Activated effector memory CD4-positive, alpha-beta T cell treated with anti-CD3 and anti-CD28 coated beads, Interleukin-2, amount 50 U/mL, for 16 hours (primary cell): ENCODE results near the gene CCM2.

Experiments used
- DNase-seq: peaks from one replicate; pipeline ENCODE4 v3.0.0-alpha.2; 2020

The CCM2 gene

DNA sequence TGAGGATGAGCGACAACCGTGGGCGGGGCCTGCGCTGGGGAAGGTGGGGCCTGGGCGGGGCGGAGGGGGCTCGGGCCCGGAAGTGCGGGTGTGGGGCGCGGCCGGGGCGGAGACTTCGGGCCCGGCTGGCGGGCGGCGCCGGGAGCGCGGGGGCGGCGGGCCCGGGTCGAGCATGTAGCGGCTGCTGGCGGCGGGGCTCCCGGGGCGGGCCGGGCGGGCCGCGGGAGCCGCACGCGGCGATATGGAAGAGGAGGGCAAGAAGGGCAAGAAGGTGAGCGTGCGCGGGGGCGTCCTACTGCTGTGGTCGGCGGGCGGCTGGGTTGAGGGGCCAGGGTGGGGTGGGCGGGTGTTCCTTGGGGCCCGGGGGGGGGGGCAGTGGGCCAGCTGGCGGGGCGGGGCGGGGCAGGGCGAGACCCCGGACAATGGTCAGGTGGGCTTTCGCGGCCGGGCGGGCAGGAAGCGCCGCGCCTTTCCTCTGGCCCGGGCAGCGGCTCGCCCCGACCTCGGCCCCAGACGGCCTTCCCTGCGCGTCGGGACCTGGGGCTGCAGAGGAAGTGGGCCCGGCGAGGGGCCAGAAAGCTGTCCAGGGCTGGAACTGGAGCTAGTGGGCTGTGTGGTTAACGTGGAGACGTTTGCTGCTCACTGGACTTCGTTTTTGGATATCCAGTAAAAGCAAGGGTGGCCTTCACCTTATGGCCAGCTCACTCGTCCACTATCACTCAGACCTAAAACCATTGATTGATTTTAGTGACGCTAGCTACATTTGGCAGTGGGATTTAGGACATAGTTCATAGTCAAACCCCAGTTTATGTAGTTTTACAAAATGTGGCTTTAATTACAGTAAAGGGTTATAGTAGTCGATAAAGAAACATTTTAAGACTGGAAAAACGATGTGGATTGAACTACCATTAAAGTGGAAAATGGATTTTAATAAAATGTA, at the start of gene CCM2:
Gene CCM2, plus strand, starts transcription at position 109 of the 940 bp plus-strand sequence. Its CDS starts 133 bp downstream, at position 242.
- DNase-seq = no peak

DNA sequence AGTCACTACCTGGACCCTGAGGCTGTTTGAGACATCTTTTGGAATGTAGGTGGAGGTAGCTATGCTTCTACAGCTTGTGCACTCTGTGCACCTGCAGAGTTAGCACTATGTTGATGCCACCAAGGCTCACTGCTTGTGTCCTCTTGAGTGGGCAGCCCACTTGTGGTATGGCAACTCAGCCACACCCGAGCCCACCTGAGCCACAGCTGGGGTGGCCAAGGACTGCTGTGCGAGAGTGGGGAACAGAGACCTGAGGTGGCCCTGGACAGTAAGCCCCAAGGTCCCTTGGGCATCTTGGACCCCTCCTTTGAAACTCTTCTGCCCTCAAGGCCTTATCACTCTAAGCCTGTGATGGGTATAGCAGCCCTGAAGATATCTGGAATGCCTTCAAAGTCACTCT, 46.8 kb upstream of the CCM2 start:
- DNase-seq = no peak

DNA sequence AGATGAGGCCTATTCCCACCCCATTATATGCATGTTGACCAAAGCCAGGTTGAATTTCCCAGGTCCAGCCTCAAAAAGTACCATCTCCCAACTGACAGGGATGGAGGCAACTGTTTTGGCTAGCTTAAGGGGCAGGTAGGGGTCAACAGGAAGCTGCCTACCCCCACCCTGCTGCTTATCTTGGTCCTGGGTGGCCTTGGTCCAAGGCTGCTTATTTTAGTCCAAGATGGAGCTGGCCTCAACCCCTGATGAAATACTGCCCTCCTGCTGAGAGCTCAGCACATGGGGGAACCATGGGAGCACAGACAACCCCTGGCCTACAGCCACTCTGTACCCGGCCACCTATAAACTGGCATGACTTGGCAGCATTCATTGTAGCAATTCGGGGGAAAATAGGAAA, 44.3 kb upstream of the CCM2 start:
- DNase-seq = no peak

DNA sequence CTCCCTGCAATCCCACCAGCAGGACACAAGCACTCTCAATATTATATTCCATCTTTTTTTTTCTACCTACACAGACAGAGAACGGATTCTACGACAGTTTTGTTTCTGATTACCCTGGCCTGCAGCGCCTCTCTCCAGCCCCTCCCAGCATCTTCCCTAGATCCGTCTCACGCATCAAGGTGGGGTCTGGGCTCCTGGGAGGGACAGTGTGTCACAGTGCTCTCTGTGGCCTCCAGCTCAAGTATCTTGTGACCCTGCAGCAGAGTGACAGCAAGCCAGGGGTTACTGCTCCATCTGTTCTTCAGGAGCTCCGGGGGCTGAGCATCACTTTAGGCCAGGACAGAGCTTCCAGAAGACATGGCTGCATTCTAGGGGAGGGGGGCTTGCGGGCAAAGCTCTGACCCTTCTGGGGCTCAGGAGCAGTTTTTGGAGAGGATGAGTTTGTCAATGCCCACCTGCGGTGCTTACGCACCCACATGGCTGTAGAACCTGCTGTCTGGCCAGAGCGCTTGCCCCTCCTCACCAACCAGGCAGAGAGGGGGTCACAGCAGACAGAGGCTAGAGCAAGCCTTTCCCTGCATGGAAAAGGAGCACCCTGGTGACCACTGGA, 43.7 kb upstream of the CCM2 start:
- no peak for DNase-seq

DNA sequence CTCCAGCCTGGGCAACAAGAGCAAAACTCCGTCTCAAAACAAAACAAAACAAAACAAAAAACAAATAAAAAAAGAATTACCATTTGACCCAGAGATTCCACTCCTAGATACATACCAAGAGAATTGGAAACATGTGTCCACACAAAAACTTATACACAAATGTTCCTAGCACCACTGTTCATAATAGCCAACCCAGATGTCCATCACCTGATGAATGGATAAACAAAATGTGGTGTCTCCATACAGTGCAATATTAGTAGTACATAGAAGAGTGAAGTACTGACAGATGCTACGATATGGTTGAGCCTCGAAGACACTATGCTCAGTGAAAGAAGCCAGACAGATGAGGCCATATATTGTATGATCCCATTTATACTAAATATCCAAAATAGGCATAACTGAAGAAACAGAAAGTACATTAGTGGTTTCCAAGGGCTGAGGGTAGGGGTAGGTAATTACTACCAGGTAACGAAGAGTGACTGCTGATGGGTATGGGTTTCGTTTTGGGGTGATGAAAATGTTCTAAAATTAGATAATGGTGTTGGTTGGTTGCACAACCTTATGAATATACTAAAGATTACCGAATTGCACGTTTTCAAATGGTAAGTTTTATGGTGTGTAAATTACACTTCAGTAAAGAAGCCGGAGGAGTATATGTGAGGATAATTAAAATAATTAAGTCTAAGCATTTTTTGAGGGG, 41.2 kb upstream of the CCM2 start:
- DNase-seq = no peak

DNA sequence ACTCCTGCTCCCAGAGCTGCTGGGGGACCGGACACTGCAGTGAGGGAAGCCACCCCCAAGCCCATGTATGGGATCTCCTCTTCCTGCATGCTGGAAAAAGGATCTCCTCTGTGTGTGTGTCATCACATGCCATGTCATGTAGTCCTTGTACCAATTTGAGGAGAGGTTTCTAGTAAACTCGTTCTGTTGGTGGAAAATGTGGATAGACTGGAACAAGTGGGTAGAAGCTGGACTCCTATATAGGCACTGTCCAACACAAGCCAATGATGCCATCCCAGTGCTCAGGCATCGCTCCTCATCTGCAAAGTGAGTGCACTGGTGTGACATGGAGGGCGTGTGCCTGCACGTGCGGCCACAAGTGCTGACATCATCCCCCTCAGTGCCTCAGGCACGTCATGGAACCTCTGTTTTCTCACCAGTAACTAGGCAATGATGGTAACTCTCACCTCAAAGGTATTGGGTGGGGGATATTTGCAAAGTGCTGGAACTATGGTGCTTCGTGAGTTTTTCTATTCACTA, 40.5 kb upstream of the CCM2 start:
- peak; percentile 78 for DNase-seq

DNA sequence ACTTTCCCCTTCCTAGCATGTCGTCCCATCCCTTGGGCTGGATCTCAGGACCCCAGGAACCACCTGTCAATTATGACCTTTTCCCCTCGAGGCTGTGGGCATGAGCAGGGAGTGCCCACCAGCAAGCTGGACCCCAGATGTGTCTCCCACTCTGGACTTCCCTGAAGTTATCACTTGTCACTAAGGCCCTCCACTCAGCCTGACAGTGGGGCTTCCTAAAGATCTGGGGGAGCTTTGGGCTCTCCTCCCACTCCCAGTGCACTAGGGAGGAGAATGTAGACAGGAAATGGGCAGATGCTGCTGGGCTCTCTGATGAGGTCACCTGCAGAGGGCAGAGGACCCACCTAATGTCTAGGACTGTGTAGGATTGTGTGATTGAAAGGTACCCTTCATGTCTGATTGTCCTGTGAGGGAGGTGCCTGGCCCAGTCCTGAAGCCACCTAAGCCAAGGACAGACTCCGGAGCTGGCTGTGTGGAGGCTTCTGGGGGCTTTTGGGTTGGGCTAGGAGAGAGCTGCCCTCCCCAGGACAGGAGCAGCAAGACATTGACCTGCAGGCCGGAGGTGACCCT, 39.9 kb upstream of the CCM2 start:
- no peak for DNase-seq

DNA sequence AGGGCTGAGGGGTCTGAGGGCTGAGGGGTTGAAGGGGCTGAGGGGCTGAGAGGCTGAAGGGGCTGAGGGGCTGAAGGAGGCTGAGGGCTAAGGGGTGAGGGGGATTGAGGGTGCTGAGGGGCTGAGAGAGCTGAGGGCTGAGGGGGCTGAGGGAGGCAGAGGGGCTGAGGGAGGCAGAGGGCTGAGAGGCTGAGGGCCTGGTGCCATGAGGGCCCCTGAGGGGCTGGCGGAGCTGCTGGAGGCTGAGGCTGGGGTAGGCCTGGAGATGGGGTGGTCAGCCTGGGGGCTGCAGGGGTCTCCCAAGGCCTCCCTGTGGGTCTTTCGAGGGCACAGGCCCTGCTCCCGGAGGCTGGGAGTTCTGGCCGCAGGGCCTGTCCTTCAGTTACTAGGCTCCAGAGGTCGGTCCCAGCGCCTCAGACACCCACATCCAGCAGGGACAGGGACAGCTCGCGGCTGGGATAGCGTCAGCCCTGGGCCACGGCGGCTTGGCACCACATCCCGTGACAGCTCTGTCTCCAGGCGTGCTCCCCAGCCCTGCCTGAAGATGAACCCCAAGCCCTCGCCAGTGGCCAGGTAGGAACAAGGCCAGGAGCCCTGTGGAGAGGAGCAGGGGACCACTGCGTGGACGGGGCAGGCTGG, 38.0 kb upstream of the CCM2 start:
- no peak for DNase-seq

DNA sequence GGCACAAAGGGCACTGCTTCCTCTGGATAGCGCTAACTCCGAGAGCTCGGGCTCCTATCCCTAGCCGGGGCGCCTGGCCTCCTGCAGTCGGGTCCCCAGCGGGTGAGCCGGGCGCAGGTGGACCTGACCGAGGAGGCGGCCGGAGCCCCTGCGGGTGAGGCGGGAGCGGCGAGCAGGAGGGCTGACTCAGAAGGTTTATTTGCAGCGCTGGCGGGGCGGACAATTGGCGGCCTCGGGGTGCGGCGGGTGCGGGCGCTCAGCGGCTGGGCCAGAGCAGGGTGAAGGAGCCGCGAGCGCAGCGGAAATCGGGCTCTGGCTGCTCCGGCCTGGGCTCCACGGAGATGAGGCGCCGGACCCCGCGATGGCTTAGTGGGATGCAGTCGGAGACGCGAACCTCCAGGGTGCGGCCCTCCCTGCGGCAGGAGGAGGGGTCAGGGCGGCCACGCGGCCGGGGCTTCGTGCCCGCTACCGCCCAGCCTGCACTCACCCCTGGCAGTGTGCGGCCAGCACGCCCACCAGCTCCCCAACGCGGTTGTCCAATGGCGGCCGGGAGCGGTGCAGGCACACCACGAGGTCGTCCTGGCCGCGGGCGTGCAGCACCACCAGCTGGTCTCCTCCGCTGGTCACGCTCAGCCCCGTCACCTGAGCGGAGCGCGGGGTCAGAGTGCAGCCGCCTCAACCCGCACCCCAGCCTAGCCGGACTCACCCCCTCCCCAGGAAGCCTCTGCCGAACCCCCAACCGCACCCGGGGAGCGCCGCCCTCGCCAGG, 37.3 kb upstream of the CCM2 start:
- DNase-seq = no peak

DNA sequence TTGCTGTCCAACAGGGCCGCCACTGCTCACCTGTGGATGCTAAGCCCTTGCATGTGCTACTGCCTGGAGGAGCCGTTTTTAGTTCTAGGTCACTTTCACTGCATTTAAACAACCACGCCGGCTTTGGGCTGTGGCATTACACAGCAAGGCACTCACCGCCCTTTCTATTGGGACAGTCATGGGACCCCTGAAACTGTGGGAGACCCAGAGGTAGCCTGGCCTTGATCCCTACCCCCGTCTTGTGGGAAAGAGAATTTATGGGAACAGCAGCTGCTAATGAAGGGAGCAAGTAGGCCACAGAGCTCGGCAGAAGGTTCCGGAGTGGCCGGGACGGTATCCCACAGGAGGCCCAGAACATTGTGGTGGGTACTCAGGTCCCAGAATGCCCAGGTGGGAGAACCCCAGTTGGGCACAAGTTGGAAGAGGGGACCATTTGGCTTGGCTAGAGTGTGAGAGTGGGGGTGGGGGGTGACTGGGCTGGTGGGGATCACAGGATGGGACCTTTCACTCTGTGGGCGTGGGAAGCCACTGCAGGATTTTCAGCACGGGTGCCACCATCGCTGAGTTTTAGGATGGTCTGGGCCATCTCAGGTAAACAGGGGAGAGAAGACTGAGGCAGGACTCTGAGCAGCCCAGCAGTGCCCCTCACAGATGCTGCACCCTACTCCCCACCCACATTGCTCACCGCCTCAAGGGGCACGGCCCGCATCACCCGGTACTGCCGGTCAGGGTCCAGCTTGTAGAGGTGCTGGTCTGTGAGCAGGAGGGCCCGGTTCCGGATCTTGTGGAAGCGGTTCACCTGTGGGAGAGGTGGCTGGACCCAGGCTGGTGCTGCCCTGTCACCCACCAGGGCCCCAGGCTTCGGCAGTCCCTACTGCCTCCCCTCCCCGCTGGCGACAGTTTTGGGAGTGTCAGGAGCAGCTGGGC, 36.4 kb upstream of the CCM2 start:
- DNase-seq = no peak

DNA sequence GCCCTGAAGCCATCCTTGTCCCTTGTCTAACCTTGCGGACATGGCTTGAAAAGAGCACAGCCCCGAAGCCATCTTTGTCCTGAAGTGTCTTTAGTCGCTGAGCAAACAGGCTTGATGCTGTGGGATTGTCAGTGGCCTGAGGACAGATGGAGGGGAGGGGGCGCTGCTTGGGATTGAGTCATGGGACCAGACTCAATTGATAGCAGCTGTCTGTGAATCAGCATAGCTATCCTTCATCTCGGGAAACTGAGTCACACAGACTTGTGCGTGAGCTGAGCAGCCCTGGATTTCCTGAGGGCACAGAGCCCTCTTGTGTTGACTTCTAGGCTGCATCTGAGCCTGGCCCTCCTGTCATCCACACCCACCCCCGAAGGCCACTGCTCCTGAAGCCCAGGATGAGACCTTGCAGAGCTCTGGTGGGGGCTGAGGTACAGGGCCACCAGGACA, 35.6 kb upstream of the CCM2 start:
- DNase-seq = no peak

DNA sequence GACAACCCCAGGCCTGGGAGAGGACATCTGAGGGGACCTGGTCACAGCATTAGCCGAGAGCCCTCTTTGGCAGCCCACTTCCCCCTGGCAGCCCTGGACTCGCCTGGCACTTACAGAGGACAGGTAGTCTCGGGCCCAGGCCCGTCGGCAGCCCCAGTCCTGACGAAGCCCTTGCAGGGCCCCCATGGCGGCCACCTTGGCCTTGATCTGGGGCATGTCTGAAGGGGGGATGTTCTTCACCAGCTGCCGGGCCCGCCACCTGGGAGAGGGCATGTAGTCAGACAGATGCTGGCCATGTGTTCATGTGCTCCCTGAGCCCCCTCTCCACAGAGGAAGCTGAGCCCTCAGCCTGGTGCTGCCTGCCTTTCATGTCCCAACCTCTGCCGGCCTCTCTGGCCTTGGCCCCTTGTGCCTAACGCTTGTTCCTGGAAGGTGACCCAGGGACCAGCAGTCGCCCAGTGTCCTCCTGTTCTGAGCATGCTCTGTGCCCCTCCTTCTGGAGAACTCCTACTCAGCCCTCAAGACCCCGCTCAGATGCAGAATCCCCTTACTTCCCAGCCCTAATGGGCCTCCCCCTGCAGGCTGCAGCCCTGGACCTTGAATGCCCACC, 35.1 kb upstream of the CCM2 start:
- peak; percentile 58 for DNase-seq

DNA sequence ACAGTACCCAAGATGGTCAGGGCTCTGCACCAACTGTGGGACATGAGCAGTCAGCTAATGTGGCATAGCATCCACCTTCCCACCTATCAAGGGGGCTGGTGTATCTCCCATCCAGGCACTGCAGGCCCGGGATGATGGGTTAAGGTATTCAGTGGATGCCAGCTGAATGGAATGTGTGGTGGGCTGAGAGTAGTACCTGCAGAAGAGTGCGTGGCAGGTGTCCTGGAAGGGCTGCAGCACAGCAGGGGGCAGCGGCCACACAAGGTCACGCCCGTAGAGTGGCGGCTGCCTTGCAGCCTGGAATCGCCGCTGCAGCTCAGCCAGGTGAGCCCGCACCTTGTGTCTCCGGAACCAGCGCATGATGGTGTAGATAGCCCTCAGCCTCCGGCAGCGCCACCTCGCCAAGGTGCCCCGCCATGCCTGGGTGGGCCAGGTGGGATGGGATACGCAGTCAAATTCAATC, 34.5 kb upstream of the CCM2 start:
- no peak for DNase-seq

DNA sequence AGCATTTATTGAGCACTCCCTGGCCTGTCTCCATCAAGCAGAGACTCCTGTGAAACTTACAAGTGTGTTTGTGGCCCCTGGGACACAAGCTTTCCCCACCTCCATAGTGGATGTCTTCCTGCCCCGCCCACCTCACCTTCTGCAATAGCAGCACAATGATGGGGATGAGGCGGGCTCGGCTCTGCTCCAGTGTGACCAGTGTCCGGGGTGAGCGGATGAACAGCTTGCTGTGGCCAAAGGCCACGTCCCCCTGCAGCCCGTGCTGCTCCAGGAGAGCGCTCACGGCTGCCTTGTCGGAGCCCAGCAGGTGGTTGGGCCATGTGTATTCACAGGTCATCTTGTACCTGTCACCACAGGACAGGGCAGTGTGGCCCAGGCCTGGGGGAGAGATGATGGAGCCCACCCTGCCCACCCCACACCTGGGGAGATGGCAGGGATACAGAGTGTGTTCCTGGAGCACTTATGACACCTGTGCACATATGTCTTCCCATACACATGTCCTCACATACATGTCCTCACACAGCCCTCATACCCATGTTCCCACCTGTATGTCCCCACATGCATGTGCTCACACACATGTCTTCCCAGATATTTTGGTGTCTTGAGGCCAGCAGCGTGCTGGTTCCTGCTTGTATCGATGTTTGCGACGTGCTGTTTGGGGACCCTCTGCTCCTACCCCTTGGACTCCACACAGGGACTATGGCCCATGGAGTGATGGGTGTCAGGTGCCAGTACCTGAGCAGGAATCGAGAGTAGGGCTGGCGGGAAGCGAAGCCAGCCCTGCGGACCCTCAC, 33.9 kb upstream of the CCM2 start:
- DNase-seq = peak; percentile 53

DNA sequence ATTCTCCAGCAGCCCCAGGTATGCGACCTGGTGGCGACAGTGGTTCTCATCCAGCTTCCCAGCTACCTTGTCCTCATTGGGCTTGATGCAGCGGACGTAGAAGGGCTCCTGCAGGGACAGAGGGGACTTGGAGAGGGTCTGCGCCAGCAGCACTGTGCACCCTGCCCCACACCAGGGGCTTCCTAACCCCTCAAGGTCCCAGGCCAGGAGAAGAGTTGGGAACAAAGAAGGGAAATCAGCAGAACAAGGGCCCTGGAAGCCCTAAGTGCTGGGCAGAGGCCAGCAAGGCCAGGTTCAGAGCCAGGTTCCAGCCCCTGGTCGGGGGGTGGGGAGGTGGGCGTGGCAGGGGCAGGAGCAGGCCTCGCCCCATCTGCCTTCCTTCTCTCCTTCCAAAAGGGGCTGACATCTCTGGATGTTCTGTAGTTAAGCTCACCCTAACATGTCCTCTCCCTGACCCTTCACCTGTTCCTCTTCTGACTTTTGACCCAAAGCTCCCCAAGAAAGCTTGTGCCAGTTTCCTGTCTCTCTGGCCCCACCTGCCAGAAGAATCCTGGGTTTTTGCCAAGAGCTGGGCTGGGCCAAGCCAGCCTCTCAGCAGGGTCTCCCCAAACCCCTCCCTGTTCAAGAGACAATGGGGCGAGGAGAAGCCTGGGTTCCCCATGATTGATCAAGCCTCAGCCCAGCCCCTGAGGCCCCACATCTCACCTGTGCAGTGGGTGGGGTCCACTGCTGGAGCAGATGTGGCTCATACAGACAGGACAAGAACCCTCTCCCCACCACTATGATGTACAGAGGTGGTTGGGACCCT, 33.1 kb upstream of the CCM2 start:
- DNase-seq = peak; percentile 34

DNA sequence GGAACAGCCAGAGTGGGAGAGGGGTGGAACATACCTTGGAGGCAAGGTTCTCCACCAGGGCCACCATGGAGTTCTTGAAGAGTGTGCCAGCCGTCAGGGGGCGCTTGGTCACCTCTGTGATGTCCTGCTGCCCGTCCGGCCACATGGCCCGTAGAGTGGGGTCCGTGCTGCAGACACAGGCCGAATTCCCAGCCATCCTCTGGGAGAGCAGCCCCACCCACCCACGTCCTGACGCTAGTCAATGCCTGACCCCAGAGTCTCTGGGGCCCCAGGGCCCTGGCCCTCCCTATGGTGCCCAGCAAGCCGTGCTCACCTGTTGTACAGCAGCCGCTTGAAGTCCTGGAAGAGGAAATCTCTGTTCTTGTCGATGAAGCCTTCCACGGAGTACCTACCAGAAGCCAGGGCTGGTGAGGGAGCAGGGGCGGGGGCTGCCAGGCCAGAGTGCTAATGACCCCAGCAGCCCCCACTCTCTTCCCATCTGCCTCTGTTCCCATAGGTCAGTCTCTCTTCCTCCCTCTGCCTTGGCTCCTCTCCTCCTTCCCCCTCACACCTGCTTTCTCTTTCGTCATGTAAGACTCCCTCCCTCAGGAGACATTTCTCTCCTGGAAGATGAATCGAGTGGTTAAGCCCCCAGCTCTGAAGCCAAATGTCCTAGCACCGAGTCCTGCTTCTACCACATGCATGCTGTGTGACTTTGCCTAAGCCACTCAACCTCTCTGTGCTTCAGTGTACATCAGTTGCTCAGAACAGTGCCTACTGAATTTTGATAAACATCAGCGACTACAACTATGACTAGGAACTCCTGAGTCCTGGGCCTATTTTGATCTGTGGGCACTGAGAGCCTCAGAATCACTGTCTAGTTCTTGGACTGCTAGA, 32.2 kb upstream of the CCM2 start:
- peak; percentile 59 for DNase-seq

DNA sequence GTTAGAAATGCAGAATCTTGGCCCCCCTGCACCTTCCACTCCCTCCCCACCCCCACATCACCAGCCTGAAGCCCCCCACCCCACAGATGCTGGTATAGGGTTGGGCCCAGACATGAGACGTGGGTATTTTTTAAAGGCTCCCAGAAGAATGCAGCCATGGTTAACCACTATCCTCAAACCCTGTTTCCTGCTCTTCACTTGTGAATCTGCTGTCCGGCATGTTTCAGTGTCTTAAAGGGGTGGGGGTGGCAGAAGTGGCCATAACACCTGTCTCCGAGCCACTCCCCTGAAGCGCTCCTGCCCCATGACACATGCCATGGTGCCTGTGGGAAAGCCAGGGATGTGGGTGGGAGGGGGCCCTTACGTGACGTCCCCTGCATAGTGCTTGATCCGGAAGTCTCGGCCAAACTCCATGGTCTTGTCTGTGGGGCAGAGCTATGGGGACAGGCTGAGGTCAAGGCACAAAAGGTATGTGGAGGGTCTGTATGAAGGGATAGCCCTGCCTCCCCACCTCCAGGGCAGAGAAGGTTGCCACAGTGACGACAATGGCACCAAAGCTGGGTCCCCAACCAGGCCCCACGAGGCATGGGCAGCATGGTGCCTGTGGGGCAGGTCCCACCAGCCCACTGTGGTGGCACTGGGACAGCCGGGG, 30.8 kb upstream of the CCM2 start:
- no peak for DNase-seq
